HG02885 (cell line): Measurements from ENCODE around the gene DIAPH2.
A peak's percentile ranks its signal among the peaks of the same experiment; 100 is the strongest.

Experiments used
- ATAC-seq: cut with Tn5 transposase; IDR thresholded peaks from one replicate; pipeline ENCODE4 v1.9.1; 2021; ENCODE audit warnings: mild to moderate bottlenecking; ENCODE audit not compliant: unreplicated experiment, poor library complexity

Gene DIAPH2

GRCh38 chrX:97334850-97335249 lies 650.2 kb downstream of the DIAPH2 start:
- peak; percentile 44 for ATAC-seq

GRCh38 chrX:97344724-97345123 lies 660.1 kb downstream of the DIAPH2 start:
- ATAC-seq, result no peak

- ATAC-seq, result no peak
These were observed 674.3 kb downstream of the DIAPH2 start for GRCh38 chrX:97358941-97359340.

GRCh38 chrX:97363843-97364242 lies 679.2 kb downstream of the DIAPH2 start:
- ATAC-seq, result no peak

GRCh38 chrX:97366237-97366636 lies 681.6 kb downstream of the DIAPH2 start:
- no peak for ATAC-seq

- ATAC-seq, result no peak
These were observed 682.5 kb downstream of the DIAPH2 start for GRCh38 chrX:97367125-97367524.

GRCh38 chrX:97369947-97370346 lies 685.3 kb downstream of the DIAPH2 start:
- ATAC-seq, result no peak

- ATAC-seq, result no peak
These were observed 687.5 kb downstream of the DIAPH2 start for GRCh38 chrX:97372001-97372766.

GRCh38 chrX:97374266-97374665 lies 689.6 kb downstream of the DIAPH2 start:
- no peak for ATAC-seq

GRCh38 chrX:97380200-97380599 lies 695.6 kb downstream of the DIAPH2 start:
- ATAC-seq, result no peak

GRCh38 chrX:97384685-97385084 lies 700.0 kb downstream of the DIAPH2 start:
- no peak for ATAC-seq

GRCh38 chrX:97387004-97387403 lies 702.4 kb downstream of the DIAPH2 start:
- ATAC-seq, result no peak

GRCh38 chrX:97389761-97390192 lies 705.1 kb downstream of the DIAPH2 start:
- no peak for ATAC-seq

GRCh38 chrX:97397371-97397770 lies 712.7 kb downstream of the DIAPH2 start:
- no peak for ATAC-seq

GRCh38 chrX:97398030-97398551 lies 713.4 kb downstream of the DIAPH2 start:
- peak; percentile 56 for ATAC-seq

GRCh38 chrX:97399400-97399799 lies 714.8 kb downstream of the DIAPH2 start:
- ATAC-seq, result peak; percentile 45

- no peak for ATAC-seq
These were observed 715.9 kb downstream of the DIAPH2 start for GRCh38 chrX:97400492-97400891.

GRCh38 chrX:97401154-97401553 lies 716.5 kb downstream of the DIAPH2 start:
- ATAC-seq, result peak; percentile 41

- ATAC-seq, result no peak
These were observed 717.0 kb downstream of the DIAPH2 start for GRCh38 chrX:97401586-97402136.

- no peak for ATAC-seq
These were observed 717.7 kb downstream of the DIAPH2 start for GRCh38 chrX:97402333-97402732.

- no peak for ATAC-seq
These were observed 718.3 kb downstream of the DIAPH2 start for GRCh38 chrX:97402903-97403302.
